MCF 10A (cell line): Measurements from ENCODE around the gene NUB1. TPM values are rescaled to one million over a fixed set of nuclear protein-coding genes. Genes with fewer than 3 reads are reported as not detected.
A peak's percentile ranks its signal among the peaks of the same experiment; 100 is the strongest.

Experiments used
- BruUV-seq: library from RNA; stranded (reverse); fragments of 400-500 nt; replicated peaks from 2 replicates; lab custom pipeline; 2021; lab: Mats Ljungman, UMichigan
- CTCF ChIA-PET: fragments of 300-600 bp; sonication (Branson Sonifier 250); formaldehyde crosslinking; extraction: SDS; loops from one replicate; lab custom pipeline; 2021; ENCODE audit warnings: antibody characterized with exemption, inconsistent platforms; lab: Yijun Ruan, JAX
- POLR2A ChIA-PET: fragments of 300-600, 350-650 bp; sonication (Branson Sonifier 250); formaldehyde crosslinking; extraction: SDS; loops from one replicate; lab custom pipeline; 2020; ENCODE audit warnings: antibody characterized with exemption, inconsistent platforms; lab: Yijun Ruan, JAX
- DNase-seq: peaks from one replicate; pipeline ENCODE4 v3.0.0-alpha.2; 2018; ENCODE audit not compliant: unreplicated experiment
- H3K27ac Mint-ChIP-seq: one replicate; pipeline ENCODE4 v1.8.0; 2022; ENCODE audit warnings: mild to moderate bottlenecking, low read depth, mixed read lengths; ENCODE audit not compliant: unreplicated experiment
- H3K27me3 Mint-ChIP-seq: one replicate; pipeline ENCODE4 v1.8.0; 2022; ENCODE audit warnings: mixed read lengths; ENCODE audit not compliant: insufficient read depth, unreplicated experiment
- H3K36me3 Mint-ChIP-seq: one replicate; pipeline ENCODE4 v1.8.0; 2022; ENCODE audit warnings: mild to moderate bottlenecking, moderate library complexity, mixed read lengths; ENCODE audit not compliant: insufficient read depth, unreplicated experiment
- H3K4me1 Mint-ChIP-seq: one replicate; pipeline ENCODE4 v1.8.0; 2022; ENCODE audit warnings: mixed read lengths; ENCODE audit not compliant: insufficient read depth, unreplicated experiment
- H3K4me3 Mint-ChIP-seq: one replicate; pipeline ENCODE4 v1.8.0; 2022; ENCODE audit warnings: mild to moderate bottlenecking, moderate library complexity, mixed read lengths; ENCODE audit not compliant: unreplicated experiment
- H3K9me3 Mint-ChIP-seq: one replicate; pipeline ENCODE4 v1.8.0; 2022; ENCODE audit warnings: mixed read lengths; ENCODE audit not compliant: unreplicated experiment
- intact Hi-C: fragments of 100-400 bp; cut with micrococcal nuclease; formaldehyde crosslinking; loops from 2 replicates; pipeline ENCODE4 v1.14.1; 2022
- total RNA-seq: library from RNA; stranded (reverse); gene quantifications from 2 replicates; pipeline ENCODE4 v1.2.3, GENCODE V29; 2022
- TF ChIP-seq, protein P1 (sequence below): fragments of 200-600 bp; IDR thresholded peaks from one replicate; pipeline ENCODE4 v1.8.0; 2022; ENCODE audit warnings: antibody characterized with exemption, mild to moderate bottlenecking; ENCODE audit not compliant: unreplicated experiment

NUB1 gene
- total RNA-seq, 1 experiment from 2014 or later, result 53.3 TPM

DNA sequence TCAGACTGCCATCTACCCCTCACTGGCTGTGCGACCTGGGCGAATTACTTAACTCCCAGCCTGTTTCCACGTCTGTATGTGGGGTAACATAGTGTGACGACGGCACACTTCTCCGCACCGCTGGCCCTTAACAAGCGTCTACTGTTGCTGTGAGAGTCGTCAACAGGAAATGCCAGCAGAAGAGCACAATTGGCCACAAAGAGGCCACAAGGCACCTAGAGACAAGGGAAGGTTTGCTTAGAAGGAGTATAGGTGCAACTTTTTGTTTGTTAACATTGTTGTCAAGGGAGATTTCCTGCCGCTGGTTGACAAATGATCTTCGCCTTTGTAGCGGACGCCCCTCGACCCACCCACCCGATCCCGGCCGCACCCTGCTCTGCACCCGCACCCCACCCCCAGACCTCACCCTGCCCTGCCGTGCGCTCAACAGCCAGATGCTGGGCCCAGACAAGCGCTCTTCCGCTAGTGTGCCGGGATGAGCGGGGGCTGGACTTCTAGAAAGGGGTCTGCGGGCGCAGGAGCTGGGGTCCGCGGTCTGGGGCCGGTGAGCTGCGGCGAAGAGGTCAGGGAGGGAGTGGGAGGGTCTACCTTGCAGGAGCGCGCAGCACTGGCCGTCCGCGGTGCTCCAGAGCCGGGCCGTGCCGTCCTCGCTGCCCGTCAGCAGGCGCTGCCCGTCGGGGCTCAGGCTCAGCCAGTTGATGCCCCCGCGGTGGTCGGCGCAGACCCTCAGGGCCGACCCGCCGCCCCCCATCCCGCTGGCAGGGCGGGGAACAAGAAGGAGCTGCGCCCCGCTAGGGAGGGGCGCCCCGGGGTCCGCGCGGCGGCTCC lies 67.4 kb downstream of the NUB1 start:
- intact Hi-C loops, result no loop called here
- DNase-seq, result no peak
- CTCF ChIA-PET, result no interaction called here

DNA sequence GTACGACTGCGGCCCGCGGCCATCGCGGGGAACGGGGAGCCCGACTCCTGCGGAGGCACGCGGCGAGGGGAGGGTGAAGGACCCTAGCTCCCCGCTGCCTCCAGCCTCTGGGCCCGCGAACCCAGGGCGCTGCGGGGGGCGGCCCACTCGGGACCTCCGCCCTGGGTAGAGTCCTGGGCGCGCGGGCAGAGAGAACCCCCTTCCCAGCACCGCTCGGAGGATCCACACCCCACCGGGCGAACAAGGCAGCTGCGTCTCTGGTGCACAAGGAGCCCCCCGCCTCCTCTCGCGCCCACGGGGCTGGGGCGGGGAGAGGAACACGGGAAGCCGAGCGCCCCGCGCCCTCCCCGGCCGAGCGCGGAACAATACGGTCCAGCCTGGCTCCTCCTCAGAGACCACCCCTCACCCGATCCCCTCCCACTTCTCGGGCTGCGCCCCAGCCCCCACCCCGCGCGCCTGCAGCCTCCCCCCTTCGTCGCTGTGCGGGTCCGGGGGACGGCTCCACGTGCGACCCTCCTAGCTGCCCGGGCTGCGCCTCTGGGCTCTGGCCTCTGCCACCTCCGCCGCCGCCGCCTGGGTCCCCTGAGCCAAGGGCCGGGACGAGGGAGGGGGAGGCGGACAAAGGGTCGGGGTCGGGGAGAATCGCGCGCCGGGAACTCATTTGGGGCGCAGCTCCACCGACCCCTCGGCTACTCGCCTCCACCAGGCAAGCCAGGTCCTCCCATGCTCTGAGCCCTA lies 68.2 kb downstream of the NUB1 start, which contains the start of gene WDR86:
Gene WDR86, minus strand, starts transcription at position 372 of the 738 bp plus-strand sequence. CDS start 449 bp downstream, outside the sequence.
- ChIA-PET POLR2A (interaction anchor here (0.7 kb wide), 1 partner anchor 11 kb away, joined by 3 read pairs; no protein-coding TSS in a partner anchor), CTCF (no interaction called here)
- no peak within 1 kb of the TSS for H3K4me3 Mint-ChIP-seq
- intact Hi-C loops, result no loop called here
- TF ChIP-seq, protein P1, sequence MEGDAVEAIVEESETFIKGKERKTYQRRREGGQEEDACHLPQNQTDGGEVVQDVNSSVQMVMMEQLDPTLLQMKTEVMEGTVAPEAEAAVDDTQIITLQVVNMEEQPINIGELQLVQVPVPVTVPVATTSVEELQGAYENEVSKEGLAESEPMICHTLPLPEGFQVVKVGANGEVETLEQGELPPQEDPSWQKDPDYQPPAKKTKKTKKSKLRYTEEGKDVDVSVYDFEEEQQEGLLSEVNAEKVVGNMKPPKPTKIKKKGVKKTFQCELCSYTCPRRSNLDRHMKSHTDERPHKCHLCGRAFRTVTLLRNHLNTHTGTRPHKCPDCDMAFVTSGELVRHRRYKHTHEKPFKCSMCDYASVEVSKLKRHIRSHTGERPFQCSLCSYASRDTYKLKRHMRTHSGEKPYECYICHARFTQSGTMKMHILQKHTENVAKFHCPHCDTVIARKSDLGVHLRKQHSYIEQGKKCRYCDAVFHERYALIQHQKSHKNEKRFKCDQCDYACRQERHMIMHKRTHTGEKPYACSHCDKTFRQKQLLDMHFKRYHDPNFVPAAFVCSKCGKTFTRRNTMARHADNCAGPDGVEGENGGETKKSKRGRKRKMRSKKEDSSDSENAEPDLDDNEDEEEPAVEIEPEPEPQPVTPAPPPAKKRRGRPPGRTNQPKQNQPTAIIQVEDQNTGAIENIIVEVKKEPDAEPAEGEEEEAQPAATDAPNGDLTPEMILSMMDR, result no peak
- no TSS peak for BruUV-seq
- H3K27me3 Mint-ChIP-seq, result peaks cover 41% of the 10 kb centered on the region
- H3K36me3 Mint-ChIP-seq, result no peaks in the 10 kb centered on the region
- DNase-seq, result no peak
- peak within 1 kb of the TSS; percentile 39 for H3K27ac Mint-ChIP-seq
- H3K9me3 Mint-ChIP-seq, result no peaks in the 10 kb centered on the region
- H3K4me1 Mint-ChIP-seq, result no peaks in the 10 kb centered on the region

More for the DNA sequence above, 67.4 kb downstream of the NUB1 start:
- H3K36me3 Mint-ChIP-seq, result no peaks in the 10 kb centered on the region
- H3K4me1 Mint-ChIP-seq, result peaks cover 3% of the 10 kb centered on the region
- H3K4me3 Mint-ChIP-seq, result no peak overlapping the region
- no TSS peak for BruUV-seq
- POLR2A ChIA-PET, result no interaction called here
- peak overlapping the region; percentile 39 for H3K27ac Mint-ChIP-seq
- peaks cover 41% of the 10 kb centered on the region for H3K27me3 Mint-ChIP-seq
- no peaks in the 10 kb centered on the region for H3K9me3 Mint-ChIP-seq
- TF ChIP-seq, protein P1, result no peak

DNA sequence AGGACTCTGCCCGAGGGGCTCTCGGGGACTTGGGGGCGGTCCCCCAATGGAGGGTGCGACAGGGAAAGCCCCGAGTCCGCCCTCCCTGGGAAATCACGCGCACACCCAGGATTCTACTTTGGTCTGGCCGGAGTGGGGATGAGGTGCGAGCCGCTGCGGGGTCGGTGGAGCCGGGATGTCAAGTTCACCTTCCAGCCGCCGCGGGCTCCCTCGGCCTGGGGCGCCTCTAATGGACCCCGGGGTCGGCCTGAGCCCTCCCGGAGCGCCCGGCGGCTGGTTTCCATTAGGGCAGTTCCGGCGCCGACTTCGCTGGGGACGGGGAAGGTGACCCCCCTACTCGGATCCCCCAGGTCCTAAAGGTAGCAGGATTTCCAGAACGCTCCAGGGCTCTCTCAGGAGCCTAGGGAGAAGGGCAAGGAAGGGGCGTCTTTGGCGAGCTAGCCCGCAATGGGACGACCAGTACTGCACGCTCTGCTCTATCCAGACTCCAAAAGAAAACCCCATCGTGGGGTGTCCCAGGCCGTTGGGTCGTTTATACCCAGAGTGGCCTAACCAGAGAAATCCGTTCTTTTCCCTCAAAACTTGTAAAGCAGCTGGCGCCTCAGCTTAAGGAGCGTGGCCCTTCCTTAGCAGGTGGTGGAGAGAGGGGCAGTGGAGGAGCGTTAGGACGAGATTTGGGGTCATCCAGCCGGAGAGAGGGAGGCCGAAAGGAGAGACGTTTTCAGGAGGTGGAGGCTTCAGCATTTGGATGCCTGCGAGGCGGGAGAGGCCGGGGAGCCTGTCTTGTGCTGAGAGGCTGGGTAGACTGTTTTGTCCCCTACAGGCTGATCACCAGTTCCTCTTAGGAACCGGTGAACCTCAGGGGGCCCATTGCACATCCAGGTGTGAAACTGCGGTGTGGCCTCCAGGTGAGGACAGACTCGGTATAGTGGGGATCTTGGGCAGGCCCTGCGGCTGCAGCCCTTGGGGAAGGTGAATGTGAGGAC lies 69.1 kb downstream of the NUB1 start:
- POLR2A ChIA-PET, result interaction anchor here (0.7 kb wide), 1 partner anchor 10 kb away, joined by 3 read pairs; no protein-coding TSS in a partner anchor
- H3K27me3 Mint-ChIP-seq, result peaks cover 41% of the 10 kb centered on the region

More for the DNA sequence above, 69.1 kb downstream of the NUB1 start:
- H3K9me3 Mint-ChIP-seq, result no peaks in the 10 kb centered on the region
- TF ChIP-seq, protein P1, result no peak
- BruUV-seq, result no TSS peak
- CTCF ChIA-PET, result no interaction called here
- H3K4me3 Mint-ChIP-seq, result no peak overlapping the region
- intact Hi-C loops, result no loop called here
- H3K36me3 Mint-ChIP-seq, result no peaks in the 10 kb centered on the region
- H3K27ac Mint-ChIP-seq, result no peak overlapping the region
- H3K4me1 Mint-ChIP-seq, result peaks cover 4% of the 10 kb centered on the region
- no peak for DNase-seq
